PC-9 (cell line): ENCODE measurements around the gene HSDL1. TPM values are rescaled to one million over a fixed set of nuclear protein-coding genes. Genes with fewer than 3 reads are reported as not detected.

ENCODE experiments used
- BruUV-seq: library from RNA; stranded (reverse); fragments of 400-500 nt; replicated peaks from 2 replicates; lab custom pipeline; 2021; lab: Mats Ljungman, UMichigan
- CTCF ChIA-PET: fragments of 300-600 bp; sonication (Branson Sonifier 250); formaldehyde crosslinking; loops from one replicate; lab custom pipeline; 2022; ENCODE audit warnings: antibody characterized with exemption; lab: Charles Lee
- POLR2A ChIA-PET: fragments of 300-600 bp; sonication (Branson Sonifier 250); formaldehyde crosslinking; loops from one replicate; lab custom pipeline; 2022; ENCODE audit warnings: antibody characterized with exemption; ENCODE audit not compliant: unreplicated experiment; lab: Charles Lee
- DNase-seq, 2 experiments: peaks; one replicate each; pipeline versions ENCODE4 v3.0.0 to v3.0.0-alpha.2; 2015 to 2022; ENCODE audit warnings: mixed read lengths in 1 of 2
- H2AFZ ChIP-seq: fragments of 200-600 bp; sonication (generic); 2 replicates; pipeline ENCODE4 v1.8.1; 2017; ENCODE audit warnings: antibody characterized with exemption
- H3F3A ChIP-seq: fragments of 200-600 bp; sonication (generic); 2 replicates; pipeline ENCODE4 v1.8.1; 2017; ENCODE audit warnings: antibody characterized with exemption, mild to moderate bottlenecking, low read depth; ENCODE audit not compliant: insufficient read depth
- H3K27ac ChIP-seq: fragments of 200-600 bp; sonication (generic); 2 replicates; pipeline ENCODE4 v1.6.1; 2016; ENCODE audit warnings: mixed run types
- H3K27me3 ChIP-seq: fragments of 200-600 bp; sonication (generic); 2 replicates; pipeline ENCODE4 v1.6.1; 2016; ENCODE audit warnings: low read depth, mixed run types; ENCODE audit not compliant: insufficient read depth
- H3K36me3 ChIP-seq: fragments of 200-600 bp; sonication (generic); 2 replicates; pipeline ENCODE4 v1.6.1; 2016; ENCODE audit warnings: low read depth, mixed run types
- H3K4me1 ChIP-seq: fragments of 200-600 bp; sonication (generic); replicated peaks from 2 replicates; pipeline ENCODE4 v1.6.1; 2016; ENCODE audit warnings: mixed run types; ENCODE audit not compliant: insufficient read depth
- H3K4me2 ChIP-seq: fragments of 200-600 bp; sonication (generic); 2 replicates; pipeline ENCODE4 v1.6.1; 2017; ENCODE audit warnings: mixed run types
- H3K4me3 ChIP-seq: fragments of 200-600 bp; sonication (generic); 2 replicates; pipeline ENCODE4 v1.6.1; 2016; ENCODE audit warnings: mixed run types
- H3K79me2 ChIP-seq: fragments of 200-600 bp; sonication (generic); 2 replicates; pipeline ENCODE4 v1.6.1; 2017; ENCODE audit warnings: low read depth, mixed run types
- H3K9me2 ChIP-seq: fragments of 200-600 bp; sonication (generic); 2 replicates; pipeline ENCODE4 v1.8.1; 2017; ENCODE audit warnings: mild to moderate bottlenecking; ENCODE audit not compliant: insufficient read depth
- H3K9me3 ChIP-seq: fragments of 200-600 bp; sonication (generic); 2 replicates; pipeline ENCODE4 v1.8.1; 2016; ENCODE audit warnings: low read depth; ENCODE audit not compliant: insufficient read depth
- H4K20me1 ChIP-seq: fragments of 200-600 bp; sonication (generic); 2 replicates; pipeline ENCODE4 v1.8.1; 2017; ENCODE audit not compliant: insufficient read depth
- EZH2 ChIP-seq: fragments of 200-600 bp; sonication (generic); IDR thresholded peaks from 2 replicates; pipeline ENCODE4 v1.8.0; 2017; ENCODE audit warnings: antibody characterized with exemption, low read depth
- intact Hi-C: fragments of 100-400 bp; cut with micrococcal nuclease; formaldehyde crosslinking; loops from one replicate; pipeline ENCODE4 v1.10.0; 2022; ENCODE audit not compliant: unreplicated experiment
- total RNA-seq: library from RNA; stranded (reverse); gene quantifications from 2 replicates; pipeline ENCODE4 v1.2.3, GENCODE V29; 2021
- TF ChIP-seq, protein P1 (sequence below): fragments of 200-600 bp; sonication (generic); conservative IDR thresholded peaks from 2 replicates; pipeline ENCODE4 v1.6.1; 2017; ENCODE audit warnings: mixed run types, antibody characterized with exemption, mild to moderate bottlenecking, moderate library complexity

The HSDL1 gene
- total RNA-seq, 1 experiment from 2014 or later = 32.1 TPM

GRCh38 chr16:84093120-84093878 lies 51.7 kb downstream of the HSDL1 start:
- BruUV-seq = no TSS peak
- ChIA-PET POLR2A (no interaction called here), CTCF (no interaction called here)
- H3K9me2 ChIP-seq = no peaks in the 10 kb centered on the region
- no peak for DNase-seq
- H3K79me2 ChIP-seq = peaks cover 8% of the 10 kb centered on the region
- H4K20me1 ChIP-seq = no peaks in the 10 kb centered on the region
- H3K4me3 ChIP-seq = no peak overlapping the region
- TF ChIP-seq, protein P1, sequence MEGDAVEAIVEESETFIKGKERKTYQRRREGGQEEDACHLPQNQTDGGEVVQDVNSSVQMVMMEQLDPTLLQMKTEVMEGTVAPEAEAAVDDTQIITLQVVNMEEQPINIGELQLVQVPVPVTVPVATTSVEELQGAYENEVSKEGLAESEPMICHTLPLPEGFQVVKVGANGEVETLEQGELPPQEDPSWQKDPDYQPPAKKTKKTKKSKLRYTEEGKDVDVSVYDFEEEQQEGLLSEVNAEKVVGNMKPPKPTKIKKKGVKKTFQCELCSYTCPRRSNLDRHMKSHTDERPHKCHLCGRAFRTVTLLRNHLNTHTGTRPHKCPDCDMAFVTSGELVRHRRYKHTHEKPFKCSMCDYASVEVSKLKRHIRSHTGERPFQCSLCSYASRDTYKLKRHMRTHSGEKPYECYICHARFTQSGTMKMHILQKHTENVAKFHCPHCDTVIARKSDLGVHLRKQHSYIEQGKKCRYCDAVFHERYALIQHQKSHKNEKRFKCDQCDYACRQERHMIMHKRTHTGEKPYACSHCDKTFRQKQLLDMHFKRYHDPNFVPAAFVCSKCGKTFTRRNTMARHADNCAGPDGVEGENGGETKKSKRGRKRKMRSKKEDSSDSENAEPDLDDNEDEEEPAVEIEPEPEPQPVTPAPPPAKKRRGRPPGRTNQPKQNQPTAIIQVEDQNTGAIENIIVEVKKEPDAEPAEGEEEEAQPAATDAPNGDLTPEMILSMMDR = no peak
- no peak for TF ChIP-seq EZH2
- H3K27me3 ChIP-seq = no peaks in the 10 kb centered on the region
- no peak overlapping the region for H2AFZ ChIP-seq
- peaks cover 27% of the 10 kb centered on the region for H3K36me3 ChIP-seq
- intact Hi-C loops = no loop called here
- no peak overlapping the region for H3K27ac ChIP-seq
- no peaks in the 10 kb centered on the region; the same call in 1 of the 2 replicates for H3K4me1 ChIP-seq
- H3K4me2 ChIP-seq = no peak overlapping the region
- no peaks in the 10 kb centered on the region; the same call in 1 of the 2 replicates for H3F3A ChIP-seq
- H3K9me3 ChIP-seq = no peaks in the 10 kb centered on the region

DNA sequence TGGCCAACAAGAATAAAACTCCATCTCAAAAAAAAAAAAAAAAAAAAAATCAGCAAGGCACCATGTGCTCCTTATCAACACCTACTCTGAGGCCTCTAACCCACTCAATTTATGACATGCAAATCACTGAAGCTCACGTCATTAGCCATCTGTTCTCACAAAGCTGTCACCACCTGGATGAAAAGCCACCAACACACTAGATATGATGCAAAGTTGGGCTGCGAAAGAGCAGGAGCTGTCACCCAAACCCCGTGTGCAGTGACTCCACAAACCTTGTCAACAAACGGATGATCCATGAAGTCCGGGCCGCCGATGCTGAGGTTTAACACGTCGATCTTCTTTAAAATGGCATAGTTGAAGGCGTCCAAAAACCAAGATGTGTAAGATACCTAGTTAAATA lies 53.5 kb downstream of the HSDL1 start:
- Histone ChIP-seq H3K27ac (no peak overlapping the region), H3K27me3 (no peaks in the 10 kb centered on the region), H3K9me2 (no peaks in the 10 kb centered on the region), H3K79me2 (no peaks in the 10 kb centered on the region), H2AFZ (no peak overlapping the region), H3K4me1 (no peaks in the 10 kb centered on the region; the same call in 1 of the 2 replicates), H3K9me3 (no peaks in the 10 kb centered on the region), H3K4me2 (no peak overlapping the region), H3K4me3 (no peak overlapping the region), H3K36me3 (peaks cover 23% of the 10 kb centered on the region), H3F3A (no peaks in the 10 kb centered on the region; the same call in 1 of the 2 replicates), H4K20me1 (no peaks in the 10 kb centered on the region)
- intact Hi-C loops = no loop called here
- no peak for DNase-seq
- no TSS peak for BruUV-seq
- TF ChIP-seq EZH2 = no peak
- TF ChIP-seq, protein P1 = no peak
- ChIA-PET CTCF (no interaction called here), POLR2A (no interaction called here)

- no peak for TF ChIP-seq EZH2
- TF ChIP-seq, protein P1 = no peak
- POLR2A ChIA-PET = no interaction called here
Observed at GRCh38 chr16:84090211-84090610, 54.8 kb downstream of the HSDL1 start.

More at GRCh38 chr16:84090211-84090610, 54.8 kb downstream of the HSDL1 start:
- Histone ChIP-seq H3K9me2 (no peaks in the 10 kb centered on the region), H2AFZ (no peak overlapping the region), H3K4me1 (no peaks in the 10 kb centered on the region; the same call in 1 of the 2 replicates), H3K9me3 (no peaks in the 10 kb centered on the region), H3F3A (no peaks in the 10 kb centered on the region; the same call in 1 of the 2 replicates), H3K4me2 (no peak overlapping the region), H3K27ac (no peak overlapping the region), H4K20me1 (no peaks in the 10 kb centered on the region), H3K27me3 (no peaks in the 10 kb centered on the region), H3K36me3 (peaks cover 19% of the 10 kb centered on the region), H3K4me3 (no peak overlapping the region), H3K79me2 (no peaks in the 10 kb centered on the region)
- intact Hi-C loops = no loop called here
- CTCF ChIA-PET = no interaction called here
- DNase-seq = no peak
- no TSS peak for BruUV-seq
